Neural crest cell (in vitro differentiated cells): Measurements from ENCODE around the gene SIM1. TPM values are rescaled to one million over a fixed set of nuclear protein-coding genes. Genes with fewer than 3 reads are reported as not detected.

Experiments
- DNase-seq: peaks from one replicate; pipeline ENCODE4 v3.0.0; 2021; ENCODE audit warnings: low read depth, mixed read lengths, low spot score
- H3K27ac Mint-ChIP-seq: one replicate; pipeline ENCODE4 v1.8.0; 2021; ENCODE audit warnings: mild to moderate bottlenecking, mixed read lengths; ENCODE audit not compliant: unreplicated experiment
- H3K27me3 Mint-ChIP-seq: 2 replicates; pipeline ENCODE4 v1.8.0; 2021; ENCODE audit warnings: low read depth, mild to moderate bottlenecking, mixed read lengths
- H3K36me3 Mint-ChIP-seq: 2 replicates; pipeline ENCODE4 v1.8.0; 2021; ENCODE audit warnings: low read depth, mild to moderate bottlenecking, mixed read lengths
- H3K4me1 Mint-ChIP-seq: 2 replicates; pipeline ENCODE4 v1.8.0; 2021; ENCODE audit warnings: mixed read lengths
- H3K4me3 Mint-ChIP-seq: one replicate; pipeline ENCODE4 v1.8.0; 2021; ENCODE audit warnings: mild to moderate bottlenecking, mixed read lengths
- H3K9me3 Mint-ChIP-seq: 2 replicates; pipeline ENCODE4 v1.8.0; 2021; ENCODE audit warnings: mixed read lengths
- total RNA-seq: library from RNA; stranded (reverse); gene quantifications from 2 replicates; pipeline ENCODE4 v1.2.1, GENCODE V29; 2021
- TF ChIP-seq, protein P1 (sequence below): fragments of 200-600 bp; sonication (generic); conservative IDR thresholded peaks from 2 replicates; pipeline ENCODE4 v1.5.0; 2021; ENCODE audit warnings: antibody characterized with exemption, mild to moderate bottlenecking

SIM1 gene
- total RNA-seq, 1 donor from 2014 or later: 0.58 TPM

GRCh38 chr6:100388868-100389519 is 75.7 kb downstream of the SIM1 start:
- TF ChIP-seq, protein P1, sequence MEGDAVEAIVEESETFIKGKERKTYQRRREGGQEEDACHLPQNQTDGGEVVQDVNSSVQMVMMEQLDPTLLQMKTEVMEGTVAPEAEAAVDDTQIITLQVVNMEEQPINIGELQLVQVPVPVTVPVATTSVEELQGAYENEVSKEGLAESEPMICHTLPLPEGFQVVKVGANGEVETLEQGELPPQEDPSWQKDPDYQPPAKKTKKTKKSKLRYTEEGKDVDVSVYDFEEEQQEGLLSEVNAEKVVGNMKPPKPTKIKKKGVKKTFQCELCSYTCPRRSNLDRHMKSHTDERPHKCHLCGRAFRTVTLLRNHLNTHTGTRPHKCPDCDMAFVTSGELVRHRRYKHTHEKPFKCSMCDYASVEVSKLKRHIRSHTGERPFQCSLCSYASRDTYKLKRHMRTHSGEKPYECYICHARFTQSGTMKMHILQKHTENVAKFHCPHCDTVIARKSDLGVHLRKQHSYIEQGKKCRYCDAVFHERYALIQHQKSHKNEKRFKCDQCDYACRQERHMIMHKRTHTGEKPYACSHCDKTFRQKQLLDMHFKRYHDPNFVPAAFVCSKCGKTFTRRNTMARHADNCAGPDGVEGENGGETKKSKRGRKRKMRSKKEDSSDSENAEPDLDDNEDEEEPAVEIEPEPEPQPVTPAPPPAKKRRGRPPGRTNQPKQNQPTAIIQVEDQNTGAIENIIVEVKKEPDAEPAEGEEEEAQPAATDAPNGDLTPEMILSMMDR: no peak
- Mint-ChIP-seq H3K27me3 (no peaks in the 10 kb centered on the region), H3K36me3 (no peaks in the 10 kb centered on the region), H3K27ac (no peak overlapping the region), H3K4me3 (no peak overlapping the region), H3K4me1 (no peaks in the 10 kb centered on the region), H3K9me3 (no peaks in the 10 kb centered on the region)
- DNase-seq: no peak

GRCh38 chr6:100382767-100383195 is 81.9 kb downstream of the SIM1 start:
- Mint-ChIP-seq H3K27me3 (no peaks in the 10 kb centered on the region), H3K27ac (no peak overlapping the region), H3K4me3 (no peak overlapping the region), H3K36me3 (no peaks in the 10 kb centered on the region), H3K9me3 (no peaks in the 10 kb centered on the region), H3K4me1 (no peaks in the 10 kb centered on the region)
- no peak for DNase-seq
- TF ChIP-seq, protein P1: no peak

GRCh38 chr6:100382031-100382430 is 82.7 kb downstream of the SIM1 start:
- Mint-ChIP-seq H3K27ac (no peak overlapping the region), H3K27me3 (peaks cover 3% of the 10 kb centered on the region), H3K9me3 (no peaks in the 10 kb centered on the region), H3K4me3 (no peak overlapping the region), H3K36me3 (no peaks in the 10 kb centered on the region), H3K4me1 (no peaks in the 10 kb centered on the region)
- TF ChIP-seq, protein P1: no peak
- DNase-seq: no peak

DNA sequence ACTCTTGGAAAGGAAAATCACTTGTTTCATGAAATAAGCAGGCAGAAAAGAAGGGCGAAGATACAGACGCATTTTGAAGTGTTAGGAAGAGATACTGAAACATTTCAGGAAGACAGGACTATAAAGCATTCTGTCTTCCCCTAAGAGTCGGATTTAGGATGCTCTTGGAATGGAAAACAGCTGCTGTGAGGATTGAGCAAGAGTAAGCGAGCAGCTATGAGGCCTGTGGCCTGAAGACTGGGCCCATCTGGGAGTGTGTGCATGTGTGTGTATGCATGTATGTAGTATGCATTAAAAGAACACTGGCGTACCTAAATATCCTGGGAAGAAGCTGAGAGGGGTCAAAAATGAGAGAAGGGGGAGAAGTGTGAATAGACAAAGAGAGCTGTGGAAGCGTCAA is 83.6 kb downstream of the SIM1 start:
- H3K27me3 Mint-ChIP-seq: peaks cover 8% of the 10 kb centered on the region
- DNase-seq: no peak
- no peaks in the 10 kb centered on the region for H3K36me3 Mint-ChIP-seq
- TF ChIP-seq, protein P1: no peak
- H3K9me3 Mint-ChIP-seq: no peaks in the 10 kb centered on the region
- no peak overlapping the region for H3K4me3 Mint-ChIP-seq
- H3K27ac Mint-ChIP-seq: no peak overlapping the region
- no peaks in the 10 kb centered on the region for H3K4me1 Mint-ChIP-seq

- DNase-seq: no peak
- no peaks in the 10 kb centered on the region for H3K4me1 Mint-ChIP-seq
- H3K36me3 Mint-ChIP-seq: no peaks in the 10 kb centered on the region
- TF ChIP-seq, protein P1: no peak
- no peak overlapping the region for H3K4me3 Mint-ChIP-seq
- no peak overlapping the region for H3K27ac Mint-ChIP-seq
- H3K27me3 Mint-ChIP-seq: peaks cover 19% of the 10 kb centered on the region
- no peaks in the 10 kb centered on the region for H3K9me3 Mint-ChIP-seq
Observed at GRCh38 chr6:100379386-100379785, 85.3 kb downstream of the SIM1 start.
